ENCODE data around the gene TAPBP.
A peak's percentile ranks its signal among the peaks of the same experiment; 100 is the strongest.
"Not testable (repeated sequence)": the region's sequence is repeated elsewhere in the genome, so short reads cannot be mapped to it uniquely, and the experiment has no call there.

Gene TAPBP

GRCh38 chr6:33296797-33297405, 17.0 kb downstream of the TAPBP start:
- DNase-seq (ENCODE audit: low read depth in 2 of 2), result no peak

GRCh38 chr6:33295621-33296369, 18.1 kb downstream of the TAPBP start:
- DNase-seq (ENCODE audit: low read depth in 2 of 2), result no peak

GRCh38 chr6:33294086-33294823, 19.6 kb downstream of the TAPBP start:
- DNase-seq (ENCODE audit: low read depth in 2 of 2), result no peak

GRCh38 chr6:33292996-33293682, 20.7 kb downstream of the TAPBP start:
- no peak for DNase-seq (ENCODE audit: low read depth in 2 of 2)

GRCh38 chr6:33290459-33290858, 23.4 kb downstream of the TAPBP start:
- no peak for DNase-seq (ENCODE audit: low read depth in 2 of 2)

GRCh38 chr6:33289784-33290315, 24.0 kb downstream of the TAPBP start:
- no peak for DNase-seq (ENCODE audit: low read depth in 2 of 2)

- DNase-seq (ENCODE audit: low read depth in 2 of 2), result peak; percentile 68 to 75
Observed at GRCh38 chr6:33288921-33289783, 24.7 kb downstream of the TAPBP start, which contains the start of the genes PFDN6 and WDR46. TSS of gene PFDN6 (plus strand) at chr6:33289601. CDS start at chr6:33289857, 256 bp downstream. TSS of gene WDR46 (minus strand) at chr6:33289239. CDS start at chr6:33289170, 69 bp downstream.

- no peak for DNase-seq (ENCODE audit: low read depth in 2 of 2)
Observed at GRCh38 chr6:33288141-33288920, 25.5 kb downstream of the TAPBP start.

- DNase-seq (ENCODE audit: low read depth in 2 of 2), result no peak
Observed at GRCh38 chr6:33286946-33287914, 26.6 kb downstream of the TAPBP start.

GRCh38 chr6:33285214-33285613, 28.7 kb downstream of the TAPBP start:
- not testable (repeated sequence) for DNase-seq (ENCODE audit: low read depth in 2 of 2)

GRCh38 chr6:33280539-33280938, 33.3 kb downstream of the TAPBP start:
- no peak for DNase-seq (ENCODE audit: low read depth in 2 of 2)

GRCh38 chr6:33279971-33280511, 33.8 kb downstream of the TAPBP start:
- no peak for DNase-seq (ENCODE audit: low read depth in 2 of 2)

- no peak for DNase-seq (ENCODE audit: low read depth in 2 of 2)
Observed at GRCh38 chr6:33279257-33279695, 34.6 kb downstream of the TAPBP start.

- DNase-seq (ENCODE audit: low read depth in 2 of 2), result no peak
Observed at GRCh38 chr6:33278810-33279209, 35.1 kb downstream of the TAPBP start.

- DNase-seq (ENCODE audit: low read depth in 2 of 2), result no peak
Observed at GRCh38 chr6:33278392-33278741, 35.5 kb downstream of the TAPBP start.

GRCh38 chr6:33277663-33278391, 36.1 kb downstream of the TAPBP start:
- no peak for DNase-seq (ENCODE audit: low read depth in 2 of 2)

- DNase-seq (ENCODE audit: low read depth in 2 of 2), result peak; percentile 80 to 81
Observed at GRCh38 chr6:33276864-33277662, 36.8 kb downstream of the TAPBP start, which contains the start of gene B3GALT4. TSS of gene B3GALT4 (plus strand) at chr6:33277123. CDS start at chr6:33277420, 297 bp downstream.
